Measurements from ENCODE around the gene KLHL30. TPM values are rescaled to one million over a fixed set of nuclear protein-coding genes. Genes with fewer than 3 reads are reported as not detected.

Gene KLHL30
- total RNA-seq, 2 donors from 2014 or later, result 24.9 to 29.0 TPM

- H3K27me3 ChIP-seq, result no peaks in the 10 kb centered on the region
- no peaks in the 10 kb centered on the region for H3K36me3 ChIP-seq
- H3K9me3 ChIP-seq, result no peaks in the 10 kb centered on the region
- H3K4me1 ChIP-seq, result peaks cover 0 to 6% of the 10 kb centered on the region in 2 donors
- no peak overlapping the region for H3K27ac ChIP-seq
- TF ChIP-seq CTCF (IDR thresholded peaks at IDR 0.05), result no peak
- no peak overlapping the region for H3K4me3 ChIP-seq
- DNase-seq (ENCODE audit: low spot score), result no peak
Measured at GRCh38 chr2:238129166-238130010, 9.1 kb upstream of the KLHL30 start.

DNA sequence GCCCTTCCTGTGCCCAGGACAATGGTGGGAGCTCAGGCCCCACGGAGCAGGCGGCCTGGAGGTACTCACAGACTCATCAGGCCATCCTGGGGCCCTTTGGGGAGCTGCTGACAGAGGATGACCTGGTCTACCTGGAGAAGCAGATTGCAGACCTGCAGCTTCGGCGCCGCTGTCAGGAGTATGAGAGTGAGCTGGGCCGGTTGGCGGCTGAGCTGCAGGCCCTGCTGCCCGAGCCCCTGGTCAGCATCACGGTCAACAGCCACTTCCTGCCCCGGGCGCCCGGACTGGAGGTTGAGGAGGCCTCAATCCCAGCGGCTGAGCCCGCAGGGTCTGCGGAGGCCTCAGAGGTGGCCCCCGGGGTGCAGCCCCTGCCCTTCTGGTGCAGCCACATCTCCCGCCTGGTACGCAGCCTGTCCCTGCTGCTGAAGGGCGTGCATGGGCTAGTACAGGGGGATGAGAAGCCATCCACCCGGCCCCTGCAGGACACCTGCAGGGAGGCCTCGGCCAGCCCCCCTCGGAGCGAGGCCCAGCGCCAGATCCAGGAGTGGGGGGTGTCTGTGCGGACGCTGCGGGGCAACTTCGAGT lies 8.3 kb upstream of the KLHL30 start:
- Histone ChIP-seq H3K9me3 (no peaks in the 10 kb centered on the region), H3K36me3 (no peaks in the 10 kb centered on the region), H3K4me3 (no peak overlapping the region), H3K27me3 (no peaks in the 10 kb centered on the region), H3K4me1 (peaks cover 0 to 6% of the 10 kb centered on the region in 2 donors), H3K27ac (no peak overlapping the region)
- no peak for TF ChIP-seq CTCF (IDR thresholded peaks at IDR 0.05)
- no peak for DNase-seq (ENCODE audit: low spot score)

- H3K9me3 ChIP-seq, result no peaks in the 10 kb centered on the region
- H3K27me3 ChIP-seq, result no peaks in the 10 kb centered on the region
- H3K4me3 ChIP-seq, result no peak overlapping the region
- no peak for DNase-seq (ENCODE audit: low spot score)
- H3K36me3 ChIP-seq, result no peaks in the 10 kb centered on the region
- peaks cover 0 to 8% of the 10 kb centered on the region in 2 donors for H3K4me1 ChIP-seq
- no peak overlapping the region for H3K27ac ChIP-seq
- TF ChIP-seq CTCF (IDR thresholded peaks at IDR 0.05), result no peak
Measured at GRCh38 chr2:238130696-238131628, 7.5 kb upstream of the KLHL30 start.

- Histone ChIP-seq H3K36me3 (no peaks in the 10 kb centered on the region), H3K27ac (no peak overlapping the region), H3K4me3 (no peak overlapping the region), H3K27me3 (no peaks in the 10 kb centered on the region), H3K9me3 (no peaks in the 10 kb centered on the region), H3K4me1 (peaks cover 0 to 17% of the 10 kb centered on the region in 2 donors)
- no peak for DNase-seq (ENCODE audit: low spot score)
- no peak for TF ChIP-seq CTCF (IDR thresholded peaks at IDR 0.05)
Measured at GRCh38 chr2:238131761-238132462, 6.6 kb upstream of the KLHL30 start.

Data from right atrium auricular region (tissue), 2 donors.